Small intestine (tissue), 7 donors: ENCODE results near the gene MIEF2. TPM values are rescaled to one million over a fixed set of nuclear protein-coding genes. Genes with fewer than 3 reads are reported as not detected.

Experiments
- DNase-seq, 2 donors: peaks; one replicate each; pipeline versions ENCODE4 v3.0.0 to v3.0.0-alpha.2; 2013
- FAIRE-seq: peaks from 2 replicates; lab custom pipeline; 2012; peaks lifted over from hg19 to GRCh38; lab: Jason Lieb, UNC
- H3K27ac ChIP-seq, 3 donors: one replicate each; pipeline ENCODE4 v1.5.1; 2013; ENCODE audit warnings: low read length in 2 of 3, mild to moderate bottlenecking in 2 of 3, control low read depth in 1 of 3, inconsistent platforms in 1 of 3, low read depth in 1 of 3, moderate library complexity in 1 of 3
- H3K27me3 ChIP-seq, 3 donors: one replicate each; pipeline ENCODE4 v1.6.1; 2013; ENCODE audit warnings: low read length in 3 of 3, inconsistent platforms in 1 of 3; ENCODE audit not compliant: control insufficient read depth in 3 of 3, insufficient read depth in 3 of 3
- H3K36me3 ChIP-seq, 3 donors: one replicate each; pipeline ENCODE4 v1.6.1; 2013; ENCODE audit warnings: low read length in 3 of 3, inconsistent platforms in 1 of 3, low read depth in 1 of 3, mild to moderate bottlenecking in 1 of 3, moderate library complexity in 1 of 3; ENCODE audit not compliant: control insufficient read depth in 3 of 3, insufficient read depth in 2 of 3
- H3K4me1 ChIP-seq, 3 donors: one replicate each; pipeline ENCODE4 v1.6.1; 2013; ENCODE audit warnings: low read length in 2 of 3, inconsistent platforms in 1 of 3, low read depth in 1 of 3, mild to moderate bottlenecking in 1 of 3, moderate library complexity in 1 of 3; ENCODE audit not compliant: control insufficient read depth in 3 of 3, insufficient read depth in 2 of 3
- H3K4me3 ChIP-seq, 3 donors: one replicate each; pipeline ENCODE4 v1.5.1; 2013; ENCODE audit warnings: low read length in 3 of 3, control low read depth in 1 of 3, inconsistent platforms in 1 of 3, low read depth in 1 of 3, mild to moderate bottlenecking in 1 of 3, moderate library complexity in 1 of 3
- H3K9me3 ChIP-seq, 2 donors: one replicate each; pipeline ENCODE4 v1.6.1; 2013; ENCODE audit warnings: low read depth in 1 of 2, low read length in 1 of 2; ENCODE audit not compliant: control insufficient read depth in 2 of 2, insufficient read depth in 1 of 2
- WGBS, 3 donors: extraction: QIAGEN DNeasy Blood & Tissue Kit; methylation state at CpG; one replicate each; pipeline ENCODE4 v1.1.7; 2013; 5-methylcytosine and 5-hydroxymethylcytosine counted together
- polyA plus RNA-seq, 4 donors: library from polyadenylated mRNA; stranded (reverse) in 3 of 4; unstranded in 1 of 4; fragments of 200-250 nt in 3 of 4; fragments of 120-200 nt in 1 of 4; gene quantifications; one replicate each; pipeline versions ENCODE4 v1.2.1 to v1.2.3, GENCODE V29; 2013
- donor health status: healthy with polysubstance abuse.
- donor health status: control.
- donor health status: control.
- donor health status: Bipolar disorder and iron deficiency.
- donor health status: healthy.

The MIEF2 gene
- polyA plus RNA-seq, 4 donors = 4.9 to 13.4 (median 7.0) TPM

DNA sequence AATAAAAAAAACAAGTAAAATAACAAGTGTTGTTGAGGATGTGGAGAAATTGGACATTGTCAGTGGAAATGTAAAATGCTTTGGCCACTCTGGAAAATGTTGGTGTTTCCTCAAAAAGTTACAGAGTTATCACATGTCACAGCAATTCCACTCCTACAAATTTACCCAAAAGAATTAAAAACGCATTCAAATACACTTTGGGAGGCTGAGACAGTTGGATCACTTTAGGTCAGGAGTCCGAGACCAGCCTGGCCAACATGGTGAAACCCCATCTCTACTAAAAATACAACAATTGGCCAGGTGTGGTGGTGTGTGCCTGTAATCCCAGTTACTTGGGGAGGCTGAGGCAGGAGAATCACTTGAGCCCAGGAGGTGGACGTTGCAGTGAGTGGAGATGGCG, 48.7 kb downstream of the MIEF2 start:
- no peak for DNase-seq
- H3K4me3 ChIP-seq = no peak overlapping the region
- H3K36me3 ChIP-seq = peaks cover 6 to 46% (median 14%) of the 10 kb centered on the region in 3 donors
- 92 to 98% (median 93%) methylated on average over 4 of the region's 4 CpGs for WGBS, 3 donors
- no peak for FAIRE-seq
- H3K27ac ChIP-seq = no peak overlapping the region
- no peaks in the 10 kb centered on the region for H3K9me3 ChIP-seq
- no peaks in the 10 kb centered on the region for H3K27me3 ChIP-seq
- H3K4me1 ChIP-seq = peaks cover 0 to 10% (median 10%) of the 10 kb centered on the region in 3 donors

DNA sequence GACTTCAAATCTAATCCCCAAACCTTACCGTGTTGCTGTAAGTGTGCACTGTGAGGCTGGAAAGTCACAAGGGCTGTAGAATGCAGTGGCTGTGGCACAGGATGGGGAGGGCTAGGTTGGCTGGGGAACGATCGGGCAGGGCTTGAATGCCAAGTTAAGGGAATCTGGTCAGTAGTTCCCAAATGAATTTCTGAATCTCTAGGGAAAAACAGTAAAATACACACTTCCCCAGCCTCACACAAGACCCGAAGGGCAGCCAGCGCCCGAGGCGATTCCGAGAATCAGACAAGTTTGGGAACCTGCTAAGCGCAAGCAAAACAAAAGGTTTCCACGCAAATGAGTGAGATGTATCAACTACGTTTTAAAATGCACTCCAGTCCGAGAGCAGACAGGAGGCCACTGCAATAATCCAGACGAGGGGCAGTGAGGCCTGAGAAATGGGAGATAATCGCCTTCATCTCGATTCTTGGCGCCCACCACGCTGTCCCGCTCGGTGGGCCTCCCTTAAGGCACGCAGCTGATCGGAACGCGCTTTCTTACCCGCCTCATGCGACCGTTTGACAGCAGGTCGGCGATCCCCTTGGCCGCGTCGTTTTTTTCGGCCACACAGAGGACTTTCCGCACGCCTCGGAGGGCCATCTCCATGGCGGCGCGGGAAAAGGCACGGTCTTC, 53.7 kb downstream of the MIEF2 start:
- WGBS, 3 donors = 0% methylated on average over 39 of the region's 39 CpGs
- H3K4me1 ChIP-seq = peaks cover 8 to 36% (median 31%) of the 10 kb centered on the region in 3 donors
- peaks cover 0 to 28% of the 10 kb centered on the region in 2 donors for H3K9me3 ChIP-seq
- H3K4me3 ChIP-seq = peak overlapping the region; percentile 68 to 91 (median 91)
- H3K27me3 ChIP-seq = no peaks in the 10 kb centered on the region
- DNase-seq = peak; percentile 22 to 39
- H3K36me3 ChIP-seq = peaks cover 0 to 51% (median 0%) of the 10 kb centered on the region in 3 donors
- H3K27ac ChIP-seq = peak overlapping the region; percentile 57 to 98 (median 91)
- no peak for FAIRE-seq

DNA sequence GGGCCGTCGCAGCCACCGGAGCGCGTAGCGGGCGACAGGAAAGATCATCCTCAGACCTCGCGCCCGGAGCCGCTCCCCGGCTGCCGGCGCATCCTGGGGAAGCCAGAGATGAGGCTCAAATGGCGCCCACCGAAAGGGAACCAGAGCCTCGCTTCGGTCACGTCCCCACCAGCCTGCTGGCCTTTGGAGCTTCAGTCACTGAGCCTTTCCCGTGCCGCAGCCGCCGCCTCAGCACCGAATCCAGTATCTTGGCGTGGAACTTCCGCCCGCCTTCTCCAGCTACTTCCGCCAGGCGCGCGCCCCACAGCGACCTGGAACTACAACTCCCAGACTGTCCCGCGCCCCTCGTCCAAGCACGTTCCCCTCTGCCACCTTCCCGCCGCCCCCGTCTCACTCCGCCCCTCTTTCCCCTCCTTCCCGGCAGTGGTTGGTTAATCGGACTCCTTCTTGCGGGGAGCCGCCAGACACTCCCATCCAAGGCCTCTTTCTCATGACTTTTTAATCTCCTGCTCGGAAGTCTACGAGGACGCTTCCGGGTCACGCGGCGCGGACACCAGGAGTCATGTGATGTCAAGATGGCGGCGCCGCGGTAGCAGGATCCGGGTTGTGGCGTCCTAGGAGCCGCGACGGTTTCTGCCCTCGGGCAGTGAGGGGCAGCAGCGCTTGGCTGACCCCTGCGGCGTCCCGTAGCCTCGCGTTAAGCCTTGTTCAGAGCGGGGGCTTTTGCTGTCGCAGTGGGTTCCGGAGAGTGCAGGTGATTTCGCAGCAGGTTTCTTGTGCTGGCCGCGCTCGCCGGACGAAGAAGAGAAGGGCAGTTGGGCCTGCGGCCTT, 54.5 kb downstream of the MIEF2 start, which contains the start of the genes SMCR8 and TOP3A:
SMCR8 (plus strand) TSS at position 563 of the 831 bp plus-strand sequence. CDS start 497 bp downstream, outside the sequence.
TOP3A (minus strand) TSS at position 264 of the 831 bp plus-strand sequence; CDS start at position 48, 216 bp downstream.
- Histone ChIP-seq H3K27me3 (no peaks in the 10 kb centered on the region), H3K4me1 (peaks cover 8 to 40% (median 34%) of the 10 kb centered on the region in 3 donors), H3K36me3 (peaks cover 0 to 55% (median 0%) of the 10 kb centered on the region in 3 donors), H3K4me3 (peak within 1 kb of the TSS; percentile 68 to 91 (median 91)), H3K9me3 (peaks cover 0 to 28% of the 10 kb centered on the region in 2 donors), H3K27ac (peak within 1 kb of the TSS; percentile 57 to 98 (median 91))
- no peak for FAIRE-seq
- WGBS, 3 donors = 0 to 1% (median 0%) methylated on average over 72 to 78 of the region's 78 CpGs
- peak; percentile 98 for DNase-seq

DNA sequence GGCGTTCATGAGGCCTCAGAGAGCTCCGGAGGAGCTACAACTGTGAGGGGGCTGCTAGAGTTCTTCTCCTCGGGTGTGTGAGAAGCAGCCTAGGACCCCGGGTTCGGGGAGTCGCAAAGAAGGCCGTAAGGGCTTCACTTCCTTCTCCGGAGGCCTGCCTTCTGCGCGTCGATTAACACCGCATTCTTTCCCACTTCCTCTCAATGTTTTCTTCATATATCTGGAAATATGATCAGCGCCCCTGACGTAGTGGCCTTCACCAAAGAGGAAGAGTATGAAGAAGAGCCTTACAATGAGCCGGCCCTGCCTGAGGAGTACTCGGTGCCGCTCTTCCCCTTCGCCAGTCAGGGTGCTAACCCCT, 55.1 kb downstream of the MIEF2 start:
- Histone ChIP-seq H3K4me3 (peak overlapping the region; percentile 68 to 91 (median 91)), H3K27ac (peak overlapping the region; percentile 28 to 98 (median 91)), H3K4me1 (peaks cover 8 to 40% (median 39%) of the 10 kb centered on the region in 3 donors), H3K36me3 (peaks cover 0 to 56% (median 0%) of the 10 kb centered on the region in 3 donors), H3K9me3 (peaks cover 0 to 28% of the 10 kb centered on the region in 2 donors), H3K27me3 (no peaks in the 10 kb centered on the region)
- no peak for FAIRE-seq
- no peak for DNase-seq
- 5 to 9% (median 9%) methylated on average over 18 of the region's 18 CpGs for WGBS, 3 donors

DNA sequence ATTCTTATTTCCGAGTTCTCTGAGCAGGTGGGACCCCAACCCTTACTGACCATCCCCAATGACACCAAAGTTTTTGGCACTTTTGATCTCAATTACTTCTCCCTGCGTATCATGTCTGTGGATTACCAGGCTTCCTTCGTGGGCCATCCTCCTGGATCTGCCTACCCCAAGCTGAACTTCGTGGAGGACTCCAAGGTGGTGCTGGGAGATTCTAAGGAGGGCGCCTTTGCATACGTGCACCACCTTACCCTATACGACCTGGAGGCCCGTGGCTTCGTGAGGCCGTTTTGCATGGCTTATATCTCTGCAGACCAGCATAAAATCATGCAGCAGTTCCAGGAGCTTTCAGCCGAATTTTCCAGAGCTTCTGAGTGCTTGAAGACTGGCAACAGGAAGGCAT, 55.5 kb downstream of the MIEF2 start:
- H3K4me3 ChIP-seq = peak overlapping the region; percentile 68 to 91 (median 91)
- no peak for FAIRE-seq
- no peak for DNase-seq
- peaks cover 0 to 28% of the 10 kb centered on the region in 2 donors for H3K9me3 ChIP-seq
- H3K36me3 ChIP-seq = peaks cover 0 to 59% (median 0%) of the 10 kb centered on the region in 3 donors
- no peaks in the 10 kb centered on the region for H3K27me3 ChIP-seq
- H3K4me1 ChIP-seq = peaks cover 8 to 42% (median 40%) of the 10 kb centered on the region in 3 donors
- peak overlapping the region in 2 of 3 donors; percentile 91 to 98 for H3K27ac ChIP-seq
- 67 to 74% (median 69%) methylated on average over 11 of the region's 11 CpGs for WGBS, 3 donors

Other genes starting within 250 kb of the MIEF2 start
- 10 to 100 TPM; 20.5 to 26.4 (median 22.0) TPM for gene ATPAF2, start 221.5 kb upstream of the MIEF2 start, polyA plus RNA-seq
- gene GID4, start 221.3 kb upstream of the MIEF2 start, polyA plus RNA-seq = 1 to 10 TPM; 2.5 to 9.7 (median 4.1) TPM
- gene DRG2, start 172.7 kb upstream of the MIEF2 start, polyA plus RNA-seq = 10 to 100 TPM; 34.8 to 48.6 (median 41.3) TPM
- gene MYO15A, start 151.9 kb upstream of the MIEF2 start, polyA plus RNA-seq = 1 to 10 TPM in 2 of 4 donors, under 1 TPM in 2; 0.22 to 2.7 (median 1.6) TPM
- 10 to 100 TPM; 36.2 to 60.1 (median 40.6) TPM for gene ALKBH5, start 76.8 kb upstream of the MIEF2 start, polyA plus RNA-seq
- gene LLGL1, start 35.0 kb upstream of the MIEF2 start, polyA plus RNA-seq = 10 to 100 TPM in 1 of 4 donors, 1 to 10 TPM in 3; 2.5 to 15.6 (median 6.2) TPM
- 100 to 1,000 TPM; 152 to 360 (median 210) TPM for gene FLII, start 1.9 kb upstream of the MIEF2 start, polyA plus RNA-seq
- gene TOP3A, start 54.3 kb downstream of the MIEF2 start, polyA plus RNA-seq = 10 to 100 TPM in 3 of 4 donors, 1 to 10 TPM in 1; 8.1 to 23.8 (median 15.5) TPM
- gene SMCR8, start 54.6 kb downstream of the MIEF2 start, polyA plus RNA-seq = 10 to 100 TPM in 1 of 4 donors, 1 to 10 TPM in 3; 3.4 to 20.4 (median 6.6) TPM
- 100 to 1,000 TPM in 1 of 4 donors, 10 to 100 TPM in 3; 19.2 to 202 (median 75.4) TPM for gene SHMT1, start 102.9 kb downstream of the MIEF2 start, polyA plus RNA-seq
- under 1 TPM in 2 of 4 donors, not detected in 2; 0.54 to 0.67 TPM for gene EVPLL, start 117.1 kb downstream of the MIEF2 start, polyA plus RNA-seq
- gene LGALS9C, start 216.1 kb downstream of the MIEF2 start, polyA plus RNA-seq = 10 to 100 TPM in 1 of 4 donors, 1 to 10 TPM in 3; 1.2 to 18.0 (median 7.2) TPM